T47D (cell line): ENCODE measurements around the gene NAA20.
"Not testable (repeated sequence)": the region's sequence is repeated elsewhere in the genome, so short reads cannot be mapped to it uniquely, and the experiment has no call there.

ENCODE experiments used
- DNase-seq, 2 experiments: peaks; one replicate each; pipeline versions ENCODE4 v3.0.0 to v3.0.0-alpha.2; 2011 to 2012; ENCODE audit warnings: low read depth in 1 of 2, low spot score in 1 of 2
- JUND ChIP-seq: IDR thresholded peaks from 2 replicates; pipeline ENCODE4 v1.6.1; 2012; ENCODE audit warnings: low read depth
- in situ Hi-C: cut with HindIII; loops from 2 replicates; pipeline ENCODE4 v1.10.0; 2016; ENCODE audit warnings: low sequenced_read_pairs, low pct_unique_long_range_greater_than_20kb

Gene NAA20

DNA sequence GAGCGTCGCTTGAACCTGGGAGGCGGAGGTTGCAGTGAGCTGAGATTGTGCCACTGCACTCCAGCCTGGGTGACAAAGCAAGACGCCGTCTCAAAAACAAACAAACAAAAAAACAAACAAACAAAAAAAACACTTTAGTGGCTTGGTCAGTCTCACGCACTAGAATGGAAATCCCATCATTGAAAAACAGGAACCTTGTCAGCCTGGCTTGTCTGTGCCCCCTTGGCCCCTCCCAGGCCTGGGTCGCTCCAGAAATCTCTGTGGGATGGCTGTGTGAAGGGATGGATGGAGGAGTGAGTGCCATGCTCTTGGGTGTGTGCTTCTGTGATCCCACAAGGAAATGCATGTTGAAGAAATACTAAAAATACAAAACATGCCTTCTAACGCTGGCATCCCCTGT lies 20.9 kb upstream of the NAA20 start:
- DNase-seq: no peak
- in situ Hi-C loops: no loop called here
- no peak for TF ChIP-seq JUND

- DNase-seq: no peak
- in situ Hi-C loops: no loop called here
These were observed 20.2 kb upstream of the NAA20 start for GRCh38 chr20:19996917-19997316.

GRCh38 chr20:19998990-19999705 lies 18.0 kb upstream of the NAA20 start:
- DNase-seq: no peak
- no peak for TF ChIP-seq JUND
- in situ Hi-C loops: no loop called here

More at GRCh38 chr20:19996917-19997316, 20.2 kb upstream of the NAA20 start:
- no peak for TF ChIP-seq JUND

GRCh38 chr20:20000211-20000968 lies 16.8 kb upstream of the NAA20 start:
- TF ChIP-seq JUND: no peak
- in situ Hi-C loops: no loop called here
- no peak for DNase-seq

- no peak for TF ChIP-seq JUND
- in situ Hi-C loops: no loop called here
- no peak for DNase-seq
These were observed 14.8 kb upstream of the NAA20 start for GRCh38 chr20:20002101-20002998.

- in situ Hi-C loops: no loop called here
- TF ChIP-seq JUND: no peak
- no peak for DNase-seq
These were observed 13.9 kb upstream of the NAA20 start for GRCh38 chr20:20003031-20003954.

- in situ Hi-C loops: not testable (repeated sequence)
These were observed 13.2 kb upstream of the NAA20 start for GRCh38 chr20:20003955-20004322.

GRCh38 chr20:20005342-20005741 lies 11.8 kb upstream of the NAA20 start:
- TF ChIP-seq JUND: no peak
- in situ Hi-C loops: no loop called here
- no peak for DNase-seq

More at GRCh38 chr20:20003955-20004322, 13.2 kb upstream of the NAA20 start:
- DNase-seq: not testable (repeated sequence)

GRCh38 chr20:20009784-20010253 lies 7.3 kb upstream of the NAA20 start:
- no peak for DNase-seq
- TF ChIP-seq JUND: no peak
- in situ Hi-C loops: no loop called here

DNA sequence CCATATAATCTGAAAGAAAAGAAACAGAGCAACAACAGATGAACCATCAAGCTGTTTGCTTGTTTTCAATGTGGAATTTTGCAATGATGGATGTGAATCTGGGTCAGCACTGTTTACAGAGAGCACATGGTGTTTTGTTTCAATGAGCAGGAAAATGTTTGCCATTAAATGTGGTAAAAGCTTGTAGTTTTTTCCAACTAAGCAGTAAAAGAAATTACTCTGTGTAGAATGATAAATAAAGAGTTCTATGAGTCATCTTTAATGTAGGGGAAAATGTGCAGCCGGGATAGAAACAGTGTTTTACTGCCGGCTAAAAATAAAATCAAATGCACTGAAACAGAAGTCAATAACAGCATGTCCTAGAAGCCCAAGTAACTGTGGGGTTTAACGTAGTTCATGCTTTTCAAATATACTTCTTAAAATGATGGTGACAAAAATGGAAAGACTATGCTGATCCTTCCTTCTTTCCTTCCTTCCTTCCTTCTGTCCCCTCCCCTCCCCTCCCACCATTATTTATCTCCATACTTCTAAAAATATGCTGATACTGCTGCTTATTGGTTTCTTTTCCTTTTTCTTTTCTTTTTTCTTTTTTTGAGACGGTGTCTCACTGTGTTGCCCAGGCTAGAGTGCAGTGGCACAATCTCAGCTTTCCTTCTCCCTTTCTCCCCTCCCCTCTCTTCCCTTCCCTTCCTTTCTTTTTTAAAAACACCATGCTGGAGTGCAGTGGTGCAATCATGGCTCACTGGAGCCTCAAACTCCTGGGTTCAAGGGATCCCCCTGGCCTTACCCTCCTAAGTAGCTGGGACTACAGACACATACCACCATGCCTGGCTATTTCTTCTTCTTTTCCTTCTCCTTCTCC lies 6.3 kb upstream of the NAA20 start:
- DNase-seq: peak in 1 of 2 experiments; percentile 29
- in situ Hi-C loops: no loop called here
- TF ChIP-seq JUND: no peak

DNA sequence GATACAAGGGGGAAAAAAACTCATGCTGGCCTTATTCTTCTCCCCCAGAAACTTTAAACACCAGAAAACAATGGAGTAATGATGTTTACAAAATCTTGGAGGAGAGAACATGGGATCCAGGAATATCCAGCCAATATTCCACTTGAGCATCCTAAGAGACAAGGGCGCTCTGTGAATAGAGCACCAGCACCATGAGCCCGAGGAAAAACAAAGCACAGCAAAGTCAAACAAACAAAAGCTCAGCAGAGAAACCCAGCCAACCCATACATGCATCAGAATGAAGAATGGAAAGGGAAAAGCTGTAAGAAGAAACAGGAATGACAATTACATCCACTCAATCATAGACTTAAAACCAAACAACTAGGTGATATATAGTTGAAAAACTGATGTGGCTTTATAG lies 4.6 kb upstream of the NAA20 start:
- in situ Hi-C loops: no loop called here
- DNase-seq: no peak
- TF ChIP-seq JUND: no peak
